SK-N-SH (cell line): Measurements from ENCODE around the gene TXNRD2. TPM values are rescaled to one million over a fixed set of nuclear protein-coding genes. Genes with fewer than 3 reads are reported as not detected.

Experiments
- CTCF ChIA-PET: fragments of 300-600, 350-600 bp; formaldehyde crosslinking; extraction: SDS; loops from one replicate; lab custom pipeline; 2021; lab: Yijun Ruan, JAX
- POLR2A ChIA-PET: fragments of 350-600 bp; sonication (Branson Sonifier 250); formaldehyde crosslinking; extraction: SDS; loops from one replicate; lab custom pipeline; 2020; ENCODE audit warnings: antibody characterized with exemption, inconsistent platforms; lab: Yijun Ruan, JAX
- DNase-seq: peaks from one replicate; pipeline ENCODE4 v3.0.0; 2012
- H2AFZ ChIP-seq: fragments of 200-600 bp; sonication (generic); 2 replicates; pipeline ENCODE4 v1.8.1; 2016; ENCODE audit warnings: antibody characterized with exemption, mild to moderate bottlenecking, low read depth
- H3F3A ChIP-seq: fragments of 200-600 bp; sonication (generic); replicated peaks from 2 replicates; pipeline ENCODE3; 2016; ENCODE audit warnings: antibody characterized with exemption, mild to moderate bottlenecking; ENCODE audit not compliant: insufficient read depth
- H3K27ac ChIP-seq, 2 experiments: fragments of 200-500 bp in 1 of 2; fragments of 200-600 bp in 1 of 2; sonication (Bioruptor generic) in 1 of 2; sonication (generic), shearing (Covaris generic) in 1 of 2; 2 replicates each; pipeline versions ENCODE4 v1.5.1 to v1.6.1; 2014 to 2016; ENCODE audit warnings: low read depth in 2 of 2, inconsistent platforms in 1 of 2, low read length in 1 of 2, mild to moderate bottlenecking in 1 of 2, mixed read lengths in 1 of 2
- H3K27me3 ChIP-seq: fragments of 200-600 bp; sonication (generic), shearing (Covaris generic); 2 replicates; pipeline ENCODE4 v1.6.1; 2016; ENCODE audit warnings: mixed run types; ENCODE audit not compliant: insufficient read depth
- H3K36me3 ChIP-seq, 2 experiments: fragments of 200-500 bp in 1 of 2; fragments of 200-600 bp in 1 of 2; sonication (Bioruptor generic) in 1 of 2; sonication (generic) in 1 of 2; replicated peaks in 1 of 2; 2 replicates each; pipeline versions ENCODE3 to v1.5.1; 2014 to 2016; ENCODE audit warnings: low read length in 1 of 2, mild to moderate bottlenecking in 1 of 2; ENCODE audit not compliant: insufficient read depth in 2 of 2, control insufficient read depth in 1 of 2
- H3K4me1 ChIP-seq, 2 experiments: fragments of 200-500 bp in 1 of 2; fragments of 200-600 bp in 1 of 2; sonication (Bioruptor generic) in 1 of 2; sonication (generic), shearing (Covaris generic) in 1 of 2; 2 replicates each; pipeline versions ENCODE4 v1.5.1 to v1.6.1; 2014 to 2016; ENCODE audit warnings: low read depth in 1 of 2, low read length in 1 of 2, mixed run types in 1 of 2; ENCODE audit not compliant: insufficient read depth in 2 of 2, control insufficient read depth in 1 of 2
- H3K4me2 ChIP-seq: fragments of 200-600 bp; sonication (generic), shearing (Covaris generic); 2 replicates; pipeline ENCODE4 v1.6.1; 2017; ENCODE audit warnings: mixed run types
- H3K4me3 ChIP-seq, 2 experiments: fragments of 200-500 bp in 1 of 2; fragments of 200-600 bp in 1 of 2; sonication (Bioruptor generic) in 1 of 2; sonication (generic), shearing (Covaris generic) in 1 of 2; 2 replicates each; pipeline versions ENCODE4 v1.5.1 to v1.8.1; 2014 to 2016; ENCODE audit warnings: low read depth in 2 of 2, inconsistent platforms in 1 of 2, low read length in 1 of 2, mild to moderate bottlenecking in 1 of 2, mixed read lengths in 1 of 2, moderate library complexity in 1 of 2
- H3K79me2 ChIP-seq: fragments of 200-600 bp; sonication (generic); 2 replicates; pipeline ENCODE4 v1.8.1; 2017; ENCODE audit warnings: mild to moderate bottlenecking; ENCODE audit not compliant: insufficient read depth
- H3K9ac ChIP-seq: fragments of 200-600 bp; sonication (generic); 2 replicates; pipeline ENCODE4 v1.6.1; 2017; ENCODE audit warnings: mixed run types
- H3K9me2 ChIP-seq: fragments of 200-600 bp; sonication (generic); 2 replicates; pipeline ENCODE4 v1.6.1; 2017; ENCODE audit warnings: mixed run types
- H3K9me3 ChIP-seq: fragments of 200-600 bp; sonication (generic); 2 replicates; pipeline ENCODE4 v1.6.1; 2017; ENCODE audit warnings: mixed run types, mild to moderate bottlenecking, moderate library complexity
- H4K20me1 ChIP-seq: fragments of 200-600 bp; sonication (generic); 2 replicates; pipeline ENCODE4 v1.6.1; 2017; ENCODE audit warnings: mild to moderate bottlenecking, mixed run types; ENCODE audit not compliant: insufficient read depth
- FOSL2 ChIP-seq: IDR thresholded peaks from 2 replicates; pipeline ENCODE4 v1.4.0; 2012; ENCODE audit warnings: low read depth, mild to moderate bottlenecking, moderate library complexity, borderline replicate concordance
- FOXM1 ChIP-seq: IDR thresholded peaks from 2 replicates; pipeline ENCODE4 v1.4.0; 2012; ENCODE audit warnings: low read depth, mild to moderate bottlenecking
- GABPA ChIP-seq: IDR thresholded peaks from 2 replicates; pipeline ENCODE4 v1.4.0; 2012; ENCODE audit warnings: low read depth, mild to moderate bottlenecking
- MEF2A ChIP-seq: IDR thresholded peaks from 2 replicates; pipeline ENCODE4 v1.4.0; 2012; ENCODE audit warnings: low read depth, borderline replicate concordance
- NFIC ChIP-seq: IDR thresholded peaks from 2 replicates; pipeline ENCODE4 v1.4.0; 2012; ENCODE audit warnings: borderline replicate concordance
- POLR2AphosphoS5 ChIP-seq: IDR thresholded peaks from 2 replicates; pipeline ENCODE4 v1.6.1; 2012; ENCODE audit warnings: low read depth, low read length
- RFX5 ChIP-seq: IDR thresholded peaks from 2 replicates; pipeline ENCODE4 v1.6.1; 2012; ENCODE audit warnings: mild to moderate bottlenecking, improper control_type of control experiment, low read length
- SMC3 ChIP-seq: IDR thresholded peaks from 2 replicates; pipeline ENCODE4 v1.6.1; 2012; ENCODE audit warnings: low read depth, low read length, improper control_type of control experiment
- TAF1 ChIP-seq: IDR thresholded peaks from 2 replicates; pipeline ENCODE4 v1.6.1; 2012; ENCODE audit warnings: low read depth, mild to moderate bottlenecking, low read length, moderate library complexity, borderline replicate concordance
- YY1 ChIP-seq: IDR thresholded peaks from 2 replicates; pipeline ENCODE4 v1.4.0; 2012; ENCODE audit warnings: low read depth, mild to moderate bottlenecking
- WGBS: methylation state at CpG from one replicate; pipeline ENCODE4 v1.1.6; 2017; ENCODE audit warnings: low lambda C conversion rate; 5-methylcytosine and 5-hydroxymethylcytosine counted together
- polyA plus RNA-seq, 3 experiments: library from polyadenylated mRNA; depleted of rRNA; stranded (reverse); fragments of >200 nt; gene quantifications; 2 replicates each; pipeline ENCODE4 v1.2.3, GENCODE V29; 2012
- TF ChIP-seq, protein P1 (sequence below): fragments of 150-350 bp; IDR thresholded peaks from 2 replicates; pipeline ENCODE4 v1.6.1; 2017; ENCODE audit warnings: antibody characterized with exemption, low read length, low read depth, borderline replicate concordance
- TF ChIP-seq, protein P2 (sequence below): IDR thresholded peaks from 2 replicates; pipeline ENCODE4 v1.4.0; 2012; ENCODE audit warnings: low read depth
- TF ChIP-seq, protein P3 (sequence below): IDR thresholded peaks from 2 replicates; pipeline ENCODE4 v1.6.1; 2012; ENCODE audit warnings: mild to moderate bottlenecking, low read depth, low read length, moderate library complexity
- TF ChIP-seq, protein P4 (sequence below): IDR thresholded peaks from 2 replicates; pipeline ENCODE4 v1.4.0; 2012; ENCODE audit warnings: low read depth, borderline replicate concordance

The TXNRD2 gene
- polyA plus RNA-seq, 1 of the 3 experiments (the other 2 are of a cell fraction), result 34.7 TPM

DNA sequence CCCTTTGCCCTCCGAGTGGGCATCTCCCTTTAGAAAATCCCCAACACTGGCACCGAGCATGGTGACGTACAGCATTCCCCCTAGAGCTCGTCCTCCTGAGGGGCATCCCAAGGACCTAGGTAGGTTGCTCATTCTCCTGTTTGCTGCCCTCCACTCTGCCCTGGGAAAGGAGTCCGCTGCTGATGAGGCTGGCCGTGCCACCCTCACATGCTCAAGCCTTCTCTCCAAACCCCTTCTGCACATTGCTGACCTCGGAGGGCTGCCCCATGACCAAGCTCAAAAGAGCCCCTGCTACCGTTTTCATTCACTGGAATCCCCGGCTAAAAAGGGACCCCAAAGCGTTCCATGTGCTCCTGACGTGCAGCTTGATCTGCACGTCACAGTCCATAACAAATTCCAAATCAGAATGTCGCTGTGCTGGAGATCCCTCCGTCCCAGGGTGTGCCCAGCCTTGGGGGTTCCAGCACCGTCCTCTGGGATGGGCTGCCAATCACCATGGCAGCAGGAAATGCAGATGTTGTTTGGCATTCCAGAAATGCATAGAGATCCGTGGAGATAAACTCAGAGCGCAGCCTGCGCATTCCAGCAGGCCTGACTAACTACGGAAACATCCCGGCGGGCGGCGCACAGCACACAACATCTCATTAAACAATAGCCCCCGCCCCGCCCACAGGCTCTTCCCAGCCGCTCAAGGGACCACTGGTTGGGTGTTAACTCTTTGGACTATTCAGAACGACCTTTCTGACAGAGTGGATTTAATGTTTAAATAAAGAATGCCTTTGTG, 60.6 kb downstream of the TXNRD2 start (continued):
- TF ChIP-seq FOSL2 (peak; percentile 91; the same call in 1 of the 2 replicates), POLR2AphosphoS5 (peak; percentile 78), FOXM1 (0 out of 2 replicates have a peak, but pooled peaks have one; percentile 27), RFX5 (no peak)
- TF ChIP-seq, protein P1, sequence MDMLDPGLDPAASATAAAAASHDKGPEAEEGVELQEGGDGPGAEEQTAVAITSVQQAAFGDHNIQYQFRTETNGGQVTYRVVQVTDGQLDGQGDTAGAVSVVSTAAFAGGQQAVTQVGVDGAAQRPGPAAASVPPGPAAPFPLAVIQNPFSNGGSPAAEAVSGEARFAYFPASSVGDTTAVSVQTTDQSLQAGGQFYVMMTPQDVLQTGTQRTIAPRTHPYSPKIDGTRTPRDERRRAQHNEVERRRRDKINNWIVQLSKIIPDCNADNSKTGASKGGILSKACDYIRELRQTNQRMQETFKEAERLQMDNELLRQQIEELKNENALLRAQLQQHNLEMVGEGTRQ, result no peak

DNA sequence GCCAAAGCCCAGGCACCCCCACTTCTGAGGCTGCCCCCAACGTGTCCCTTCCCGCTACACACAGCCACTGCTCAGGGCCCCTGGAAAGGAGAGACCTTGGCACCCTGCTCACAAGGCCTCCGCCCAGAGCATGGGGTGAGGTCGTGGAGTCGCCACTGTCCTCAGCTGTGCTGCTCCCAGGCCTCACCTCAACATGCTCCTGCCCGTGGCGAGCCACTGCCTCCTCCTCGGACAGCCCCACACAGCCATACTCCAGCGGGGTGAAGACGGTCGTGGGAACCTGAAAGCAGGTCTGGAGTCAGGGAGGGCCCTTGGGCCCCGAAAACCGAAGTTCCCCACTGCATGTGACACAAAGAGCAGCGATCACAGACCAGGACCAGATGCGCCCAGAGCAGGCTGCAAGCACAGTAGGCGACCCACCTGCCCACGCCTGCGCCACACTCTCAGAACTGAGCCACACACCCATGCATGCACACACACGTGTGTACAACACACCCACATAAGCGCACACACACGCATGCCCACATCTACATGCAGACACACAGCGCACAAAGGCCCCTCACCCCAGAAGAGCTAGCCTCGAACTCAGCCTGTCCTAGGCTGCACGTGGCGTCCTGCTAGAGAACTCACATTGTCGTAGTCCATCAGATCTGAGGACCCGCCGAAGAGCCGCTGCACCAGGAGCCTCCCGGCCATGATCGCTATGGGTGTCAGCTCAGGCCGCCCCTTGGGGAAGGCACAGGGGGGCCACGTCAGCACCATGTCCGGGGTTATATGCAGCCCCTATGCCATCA, 61.4 kb downstream of the TXNRD2 start:
- POLR2A ChIA-PET, result no interaction called here

More for the DNA sequence above, 61.4 kb downstream of the TXNRD2 start:
- Histone ChIP-seq H3K36me3 (no peaks in the 10 kb centered on the region), H3F3A (peaks cover 18% of the 10 kb centered on the region), H3K27me3 (no peaks in the 10 kb centered on the region), H4K20me1 (no peaks in the 10 kb centered on the region), H3K4me3 (no peak overlapping the region; a peak in 1 of 4 replicates), H2AFZ (no peak overlapping the region), H3K4me1 (peaks cover 41 to 46% of the 10 kb centered on the region in 2 experiments; a peak in 3 of 4 replicates), H3K9me2 (no peaks in the 10 kb centered on the region), H3K9ac (peak overlapping the region; percentile 51; the same call in 1 of the 2 replicates), H3K4me2 (peak overlapping the region; percentile 52), H3K9me3 (no peaks in the 10 kb centered on the region), H3K27ac (peak overlapping the region in 1 of 2 experiments; percentile 73; a peak in 2 of 4 replicates), H3K79me2 (peaks cover 26% of the 10 kb centered on the region; the same call in 1 of the 2 replicates)
- CTCF ChIA-PET, result interaction anchor here (1.0 to 6.1 kb wide), 5 partner anchors 12 to 150 kb away, joined by 4 to 64 read pairs (median 6); no protein-coding TSS in a partner anchor
- DNase-seq, result peak; percentile 36
- 92% methylated on average over 23 of the region's 34 CpGs for WGBS
- TF ChIP-seq POLR2AphosphoS5 (no peak), TAF1 (no peak), MEF2A (no peak), GABPA (no peak), NFIC (no peak), YY1 (no peak), SMC3 (no peak), FOXM1 (no peak)
- TF ChIP-seq, protein P1, result no peak
- TF ChIP-seq, protein P2, sequence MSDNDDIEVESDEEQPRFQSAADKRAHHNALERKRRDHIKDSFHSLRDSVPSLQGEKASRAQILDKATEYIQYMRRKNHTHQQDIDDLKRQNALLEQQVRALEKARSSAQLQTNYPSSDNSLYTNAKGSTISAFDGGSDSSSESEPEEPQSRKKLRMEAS, result no peak
- TF ChIP-seq, protein P3, sequence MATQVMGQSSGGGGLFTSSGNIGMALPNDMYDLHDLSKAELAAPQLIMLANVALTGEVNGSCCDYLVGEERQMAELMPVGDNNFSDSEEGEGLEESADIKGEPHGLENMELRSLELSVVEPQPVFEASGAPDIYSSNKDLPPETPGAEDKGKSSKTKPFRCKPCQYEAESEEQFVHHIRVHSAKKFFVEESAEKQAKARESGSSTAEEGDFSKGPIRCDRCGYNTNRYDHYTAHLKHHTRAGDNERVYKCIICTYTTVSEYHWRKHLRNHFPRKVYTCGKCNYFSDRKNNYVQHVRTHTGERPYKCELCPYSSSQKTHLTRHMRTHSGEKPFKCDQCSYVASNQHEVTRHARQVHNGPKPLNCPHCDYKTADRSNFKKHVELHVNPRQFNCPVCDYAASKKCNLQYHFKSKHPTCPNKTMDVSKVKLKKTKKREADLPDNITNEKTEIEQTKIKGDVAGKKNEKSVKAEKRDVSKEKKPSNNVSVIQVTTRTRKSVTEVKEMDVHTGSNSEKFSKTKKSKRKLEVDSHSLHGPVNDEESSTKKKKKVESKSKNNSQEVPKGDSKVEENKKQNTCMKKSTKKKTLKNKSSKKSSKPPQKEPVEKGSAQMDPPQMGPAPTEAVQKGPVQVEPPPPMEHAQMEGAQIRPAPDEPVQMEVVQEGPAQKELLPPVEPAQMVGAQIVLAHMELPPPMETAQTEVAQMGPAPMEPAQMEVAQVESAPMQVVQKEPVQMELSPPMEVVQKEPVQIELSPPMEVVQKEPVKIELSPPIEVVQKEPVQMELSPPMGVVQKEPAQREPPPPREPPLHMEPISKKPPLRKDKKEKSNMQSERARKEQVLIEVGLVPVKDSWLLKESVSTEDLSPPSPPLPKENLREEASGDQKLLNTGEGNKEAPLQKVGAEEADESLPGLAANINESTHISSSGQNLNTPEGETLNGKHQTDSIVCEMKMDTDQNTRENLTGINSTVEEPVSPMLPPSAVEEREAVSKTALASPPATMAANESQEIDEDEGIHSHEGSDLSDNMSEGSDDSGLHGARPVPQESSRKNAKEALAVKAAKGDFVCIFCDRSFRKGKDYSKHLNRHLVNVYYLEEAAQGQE, result no peak
- TF ChIP-seq, protein P4, sequence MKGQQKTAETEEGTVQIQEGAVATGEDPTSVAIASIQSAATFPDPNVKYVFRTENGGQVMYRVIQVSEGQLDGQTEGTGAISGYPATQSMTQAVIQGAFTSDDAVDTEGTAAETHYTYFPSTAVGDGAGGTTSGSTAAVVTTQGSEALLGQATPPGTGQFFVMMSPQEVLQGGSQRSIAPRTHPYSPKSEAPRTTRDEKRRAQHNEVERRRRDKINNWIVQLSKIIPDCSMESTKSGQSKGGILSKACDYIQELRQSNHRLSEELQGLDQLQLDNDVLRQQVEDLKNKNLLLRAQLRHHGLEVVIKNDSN, result no peak
